HG03571 (cell line): Measurements from ENCODE around the gene PEG3.
"Not testable (repeated sequence)": the region's sequence is repeated elsewhere in the genome, so short reads cannot be mapped to it uniquely, and the experiment has no call there.

ENCODE experiments used
- ATAC-seq: cut with Tn5 transposase; IDR thresholded peaks from one replicate; pipeline ENCODE4 v1.9.1; 2021; ENCODE audit not compliant: unreplicated experiment

Gene PEG3

GRCh38 chr19:56840451-56841192 is at the start of gene PEG3, which contains the start of gene ZIM2:
TSS of gene PEG3 (minus strand) at chr19:56840726. CDS start at chr19:56824655, 16,071 bp downstream.
TSS of gene ZIM2 (minus strand) at chr19:56840726. CDS start at chr19:56824277, 16,449 bp downstream.
- no peak for ATAC-seq

DNA sequence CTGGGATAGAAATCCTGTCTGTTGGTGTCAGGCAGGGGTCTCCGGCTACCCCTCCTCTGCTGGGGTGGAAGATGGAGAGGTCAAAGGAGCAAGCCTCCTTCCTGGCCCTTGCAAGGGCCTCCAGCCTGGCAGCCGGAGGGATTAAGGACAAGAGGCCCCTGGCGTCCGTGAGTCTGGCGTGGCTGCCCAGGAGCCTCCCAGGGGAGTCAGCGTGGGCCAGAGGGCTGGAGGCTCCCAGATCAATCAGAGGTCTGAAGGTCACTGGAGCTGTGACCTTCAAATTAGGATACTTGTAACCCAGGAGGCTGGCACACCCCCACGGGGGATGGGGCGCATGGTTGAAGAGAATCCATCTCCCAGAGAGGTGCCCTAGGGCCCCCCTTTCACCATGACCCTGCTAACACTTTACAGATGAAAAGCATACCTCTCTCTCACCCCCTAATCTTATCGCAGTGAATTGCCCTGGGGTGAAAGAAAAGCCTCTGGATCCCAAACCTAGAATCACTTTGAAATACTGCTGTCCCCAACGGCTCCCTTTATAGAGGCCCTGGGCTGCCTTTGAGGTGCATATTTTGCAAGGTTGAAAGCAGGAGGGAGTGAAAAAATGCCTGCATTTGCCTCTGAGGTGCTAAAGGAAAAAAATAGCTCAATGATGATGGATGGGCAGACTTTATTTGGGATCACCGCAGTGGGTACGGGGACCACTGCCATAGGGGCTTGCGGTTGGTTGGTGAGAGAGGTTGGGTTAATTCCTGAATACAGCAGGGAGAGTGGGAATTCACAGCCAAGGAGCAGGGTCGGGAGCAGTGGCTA is 44.9 kb upstream of the PEG3 start:
- ATAC-seq, result no peak

DNA sequence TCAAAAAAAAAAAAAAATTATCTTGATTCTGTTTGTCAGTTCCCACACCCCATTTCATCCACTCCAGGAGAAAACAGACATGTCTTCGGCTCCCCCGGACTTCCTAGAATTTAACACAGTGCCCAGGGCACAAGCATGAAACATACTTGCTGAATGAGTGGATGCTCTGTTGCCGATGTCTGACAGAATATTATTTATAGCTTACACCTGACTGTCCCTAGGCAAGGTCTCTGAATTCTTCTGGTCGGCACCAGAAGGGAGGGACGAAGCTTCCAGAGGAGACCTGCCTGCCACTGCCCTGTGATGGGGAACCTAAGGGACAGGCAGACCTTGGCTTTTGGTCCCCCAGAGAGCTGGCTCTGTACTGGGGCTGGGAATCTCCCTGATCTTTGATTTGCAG is 43.9 kb upstream of the PEG3 start:
- ATAC-seq, result no peak

DNA sequence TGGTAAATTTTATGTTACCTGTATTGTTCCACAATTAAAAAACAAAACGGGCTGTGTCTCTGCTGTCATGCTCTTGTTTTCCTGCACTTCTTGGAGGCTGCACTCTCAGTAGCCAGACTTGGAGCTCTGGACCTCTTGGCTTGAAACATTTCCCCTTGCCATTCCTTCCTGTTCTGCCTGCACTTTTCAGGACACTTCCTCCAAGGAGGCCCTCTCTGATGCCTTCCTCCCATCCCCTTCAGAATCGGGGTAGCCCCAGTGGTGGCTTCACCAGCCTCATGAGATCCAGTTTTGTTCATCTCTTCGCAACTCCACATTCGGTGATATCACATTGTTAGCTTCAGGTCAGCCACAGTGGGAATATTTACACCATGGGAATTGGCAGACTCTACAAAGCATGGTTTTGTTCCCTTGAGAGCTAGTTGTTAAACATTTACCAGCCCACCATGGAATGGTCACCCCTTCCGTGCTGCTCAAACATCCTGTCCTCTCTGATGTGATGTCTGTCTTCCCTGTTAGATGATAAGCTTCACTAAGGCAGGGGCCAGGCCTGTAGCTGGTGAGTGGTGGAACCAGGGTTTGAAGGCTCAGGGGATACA is 40.2 kb upstream of the PEG3 start:
- ATAC-seq, result no peak

GRCh38 chr19:56877069-56877715 is 36.7 kb upstream of the PEG3 start:
- ATAC-seq, result no peak

DNA sequence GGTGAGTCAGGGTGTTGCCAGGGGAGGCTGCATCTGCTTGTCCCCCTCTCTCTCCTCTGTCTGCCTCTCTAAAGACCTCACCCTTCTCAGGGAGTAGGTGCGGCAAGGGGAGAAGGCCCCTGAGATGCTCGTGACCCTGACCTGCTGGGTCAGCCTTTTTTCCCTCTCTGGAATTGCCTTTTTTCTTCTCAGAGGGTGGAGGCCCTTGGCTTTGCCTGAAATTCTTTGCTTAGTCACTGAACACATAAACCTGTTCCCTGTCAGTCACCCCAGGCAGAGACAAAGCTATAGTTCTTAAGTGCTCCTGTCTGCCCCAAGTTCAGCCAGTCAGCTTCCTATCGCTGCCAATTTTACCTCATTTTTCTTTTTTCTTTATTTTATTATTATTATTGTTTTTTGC is 35.2 kb upstream of the PEG3 start:
- no peak for ATAC-seq

DNA sequence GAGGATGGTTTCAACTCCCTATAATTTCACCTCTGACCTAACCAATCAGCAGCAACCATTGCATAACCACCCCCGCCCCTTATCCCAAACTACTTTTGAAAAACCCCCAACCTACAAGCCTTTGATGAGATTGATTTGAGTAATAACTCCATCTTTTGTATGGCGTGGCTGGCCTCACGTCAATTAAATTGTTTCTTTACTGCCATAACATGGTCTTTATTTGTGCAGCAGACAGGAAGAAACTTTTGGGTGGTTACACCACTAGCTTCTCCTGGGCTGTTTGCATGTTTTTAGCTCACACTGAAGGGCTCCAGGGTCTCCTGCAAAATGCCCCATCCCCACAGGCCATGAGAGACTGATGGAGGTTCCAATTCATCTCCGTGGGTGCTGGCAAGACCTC is 34.0 kb upstream of the PEG3 start:
- ATAC-seq, result no peak

GRCh38 chr19:56873493-56873892 is 33.0 kb upstream of the PEG3 start:
- ATAC-seq, result no peak

DNA sequence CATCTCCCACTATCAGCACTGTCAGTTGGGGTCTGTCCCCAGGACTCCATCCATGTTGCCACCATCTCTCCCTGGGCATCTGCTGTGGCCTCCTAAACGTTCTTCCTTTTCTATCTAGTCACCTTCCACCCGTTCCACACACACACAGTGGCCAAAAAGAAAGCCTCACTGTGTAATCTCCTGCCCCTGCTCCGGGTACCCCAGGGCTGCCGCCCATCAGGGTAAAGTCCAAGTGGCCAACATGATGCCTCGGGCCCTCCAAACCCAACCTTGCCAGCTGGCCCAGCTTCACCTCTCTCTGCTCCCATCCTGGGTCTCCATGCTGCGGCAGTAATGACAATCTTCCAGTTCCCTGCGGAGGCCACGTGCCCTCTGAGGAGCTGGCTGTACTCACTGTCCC is 29.4 kb upstream of the PEG3 start:
- no peak for ATAC-seq

- no peak for ATAC-seq
These were observed 27.9 kb upstream of the PEG3 start for GRCh38 chr19:56868446-56868845.

- ATAC-seq, result no peak
These were observed 26.0 kb upstream of the PEG3 start for GRCh38 chr19:56866538-56866937.

GRCh38 chr19:56864443-56865125 is 24.1 kb upstream of the PEG3 start:
- ATAC-seq, result no peak

DNA sequence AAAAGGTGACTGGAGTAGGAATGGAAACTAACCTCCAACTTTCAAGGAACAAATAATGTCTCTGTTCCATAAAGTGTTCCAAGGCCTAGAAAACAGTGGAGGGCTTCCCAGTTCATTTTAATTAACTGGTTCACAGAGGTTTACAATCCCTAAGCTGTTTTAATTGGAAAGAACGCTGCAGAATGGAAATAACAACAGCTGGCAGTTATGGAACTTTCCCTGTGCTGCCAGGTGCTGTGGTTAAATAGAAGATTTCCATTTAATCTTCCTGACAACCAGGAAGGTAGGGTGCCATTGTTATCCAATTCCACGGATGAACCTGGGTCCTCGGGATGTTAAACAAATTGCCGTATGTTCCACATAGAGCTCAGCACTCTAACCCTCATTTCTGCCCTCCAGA is 22.2 kb upstream of the PEG3 start:
- no peak for ATAC-seq

DNA sequence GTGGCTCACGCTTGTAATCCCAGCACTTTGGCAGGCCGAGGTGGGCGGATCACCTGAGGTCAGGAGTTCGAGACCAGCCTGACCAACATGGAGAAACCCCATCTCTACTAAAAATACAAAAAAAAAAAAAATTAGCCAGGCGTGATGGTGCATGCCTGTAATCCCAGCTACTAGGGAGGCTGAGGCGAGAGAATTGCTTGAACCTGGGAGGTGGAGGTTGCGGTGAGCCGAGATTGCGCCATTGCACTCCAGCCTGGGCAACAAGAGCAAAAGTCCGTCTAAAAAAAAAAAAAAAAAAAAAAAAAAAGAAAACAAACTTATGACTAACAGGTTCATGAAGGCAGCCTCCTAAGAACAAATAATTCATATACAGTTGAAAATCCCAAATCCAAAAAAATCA is 19.9 kb upstream of the PEG3 start:
- not testable (repeated sequence) for ATAC-seq

DNA sequence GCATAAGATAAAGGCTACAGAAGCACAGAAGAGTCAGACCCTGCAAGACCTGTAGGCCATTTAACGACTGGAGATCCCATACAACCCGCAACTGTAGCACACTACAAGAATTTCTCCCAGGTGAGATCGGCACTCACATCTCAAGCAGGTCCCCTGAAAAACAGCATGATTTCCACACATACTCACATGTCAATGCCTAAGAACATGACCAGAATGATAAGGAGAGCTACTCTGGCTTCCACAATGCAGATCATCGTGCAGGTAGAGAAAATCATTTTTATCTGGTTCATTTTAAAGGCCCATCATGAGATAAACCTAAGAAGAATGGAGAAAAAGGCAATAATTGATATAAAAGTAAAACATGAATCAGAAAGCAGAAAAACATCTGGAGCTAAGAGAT is 17.5 kb upstream of the PEG3 start:
- ATAC-seq, result no peak

DNA sequence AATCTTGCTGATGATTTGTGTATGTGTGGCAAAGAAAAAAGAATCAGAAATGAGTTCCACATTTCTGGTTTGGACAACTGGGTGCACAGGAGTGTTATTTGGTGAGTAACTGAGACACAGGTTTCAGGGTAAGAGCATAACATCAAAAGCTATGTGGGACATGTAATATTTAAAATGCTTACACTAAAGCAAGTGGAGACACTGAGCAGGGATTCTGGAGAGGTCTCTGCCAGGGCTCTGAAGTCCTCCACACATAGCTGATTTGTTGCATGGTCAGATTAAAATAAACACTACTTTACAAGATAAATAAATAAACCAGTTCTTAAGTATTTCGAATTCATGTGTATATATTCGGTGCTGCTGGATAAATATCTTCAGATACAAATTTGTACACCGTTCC is 16.3 kb upstream of the PEG3 start:
- no peak for ATAC-seq

DNA sequence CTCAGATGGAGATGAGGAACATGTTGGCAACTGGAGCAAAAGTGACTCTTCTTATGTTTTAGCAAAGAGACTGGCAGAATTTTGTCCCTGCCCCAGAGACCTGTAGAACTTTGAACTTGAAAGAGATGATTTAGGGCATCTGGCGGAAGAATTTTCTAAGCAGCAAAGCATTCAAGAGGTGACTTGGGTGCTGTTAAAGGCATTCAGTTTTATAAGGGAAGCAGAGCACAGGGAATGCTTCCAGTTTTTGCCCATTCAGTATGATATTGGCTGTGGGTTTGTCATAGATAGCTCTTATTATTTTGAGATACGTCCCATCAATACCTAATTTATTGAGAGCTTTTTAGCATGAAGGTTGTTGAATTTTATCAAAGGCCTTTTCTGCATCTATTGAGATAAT is 11.8 kb upstream of the PEG3 start:
- ATAC-seq, result not testable (repeated sequence)

DNA sequence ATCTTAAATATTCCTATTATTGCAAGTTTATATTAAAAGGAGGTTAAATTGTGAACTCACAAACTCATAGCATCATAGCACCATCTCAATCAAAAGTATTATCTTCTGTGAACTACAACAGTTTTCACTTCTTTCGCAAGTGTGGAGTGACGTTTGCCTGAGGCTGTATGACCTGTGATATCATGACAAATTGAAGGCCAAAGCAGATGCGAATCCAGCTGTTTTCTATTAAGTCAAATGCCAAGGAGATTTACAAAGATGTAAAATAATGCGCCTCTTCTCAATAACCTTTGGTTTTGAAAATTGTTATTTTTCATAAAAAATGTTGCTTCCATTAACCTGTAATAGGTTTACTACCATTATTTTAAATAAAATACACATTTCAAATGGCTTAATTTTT is 7.6 kb upstream of the PEG3 start:
- no peak for ATAC-seq

DNA sequence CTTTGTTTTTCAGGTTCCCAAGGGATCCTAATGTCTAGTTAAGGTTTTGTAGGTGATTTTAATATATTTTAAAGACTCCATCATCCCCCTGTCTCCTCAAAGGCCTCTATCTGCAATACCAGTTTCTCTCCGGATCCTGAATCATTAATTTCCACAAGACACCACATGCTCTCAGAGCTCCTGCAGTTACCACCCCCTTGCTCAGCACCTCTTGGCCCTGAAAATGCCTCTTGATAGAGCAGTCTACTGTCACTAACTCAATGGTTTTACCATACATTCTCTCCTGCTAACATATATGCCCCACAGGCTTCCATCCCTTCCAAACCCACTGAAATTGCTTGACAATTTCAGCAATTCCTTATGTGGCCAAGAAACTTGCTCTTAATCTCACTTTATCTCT is 1.9 kb upstream of the PEG3 start:
- ATAC-seq, result no peak

GRCh38 chr19:56841193-56841543 is 642 bp upstream of the PEG3 start:
- ATAC-seq, result no peak
